Putamen (tissue), 1 donor: Measurements from ENCODE around the gene WDR7.
A peak's percentile ranks its signal among the peaks of the same experiment; 100 is the strongest.

ENCODE experiments used
- DNase-seq: peaks from one replicate; pipeline ENCODE4 v3.0.0-alpha.2; 2016; ENCODE audit warnings: low spot score

The WDR7 gene

GRCh38 chr18:56992777-56993176 is 341.6 kb downstream of the WDR7 start:
- DNase-seq = no peak

- DNase-seq = no peak
Measured at GRCh38 chr18:56995579-56996188, 344.5 kb downstream of the WDR7 start.

- DNase-seq = no peak
Measured at GRCh38 chr18:56997200-56997599, 346.0 kb downstream of the WDR7 start.

- DNase-seq = no peak
Measured at GRCh38 chr18:56999823-57000222, 348.7 kb downstream of the WDR7 start.

- DNase-seq = no peak
Measured at GRCh38 chr18:57002627-57003026, 351.5 kb downstream of the WDR7 start.

GRCh38 chr18:57003342-57003741 is 352.2 kb downstream of the WDR7 start:
- no peak for DNase-seq

- DNase-seq = peak; percentile 56
Measured at GRCh38 chr18:57004366-57005121, 353.4 kb downstream of the WDR7 start.

GRCh38 chr18:57008001-57008686 is 357.0 kb downstream of the WDR7 start:
- no peak for DNase-seq

GRCh38 chr18:57009844-57010243 is 358.7 kb downstream of the WDR7 start:
- no peak for DNase-seq

GRCh38 chr18:57014772-57015413 is 363.7 kb downstream of the WDR7 start:
- no peak for DNase-seq

- DNase-seq = peak; percentile 31
Measured at GRCh38 chr18:57015451-57015850, 364.3 kb downstream of the WDR7 start.

- no peak for DNase-seq
Measured at GRCh38 chr18:57018845-57019244, 367.7 kb downstream of the WDR7 start.

GRCh38 chr18:57022716-57023115 is 371.6 kb downstream of the WDR7 start:
- no peak for DNase-seq

- DNase-seq = no peak
Measured at GRCh38 chr18:57023275-57023882, 372.2 kb downstream of the WDR7 start.

GRCh38 chr18:57025540-57025939 is 374.4 kb downstream of the WDR7 start:
- peak; percentile 60 for DNase-seq

- DNase-seq = peak; percentile 83
Measured at GRCh38 chr18:57026316-57026715, 375.2 kb downstream of the WDR7 start.

- no peak for DNase-seq
Measured at GRCh38 chr18:57027190-57027708, 376.1 kb downstream of the WDR7 start.

GRCh38 chr18:57029761-57030160 is 378.6 kb downstream of the WDR7 start:
- DNase-seq = no peak

- DNase-seq = no peak
Measured at GRCh38 chr18:57030417-57030816, 379.3 kb downstream of the WDR7 start.

GRCh38 chr18:57035590-57035989 is 384.4 kb downstream of the WDR7 start:
- DNase-seq = no peak

GRCh38 chr18:57038395-57038794 is 387.2 kb downstream of the WDR7 start:
- DNase-seq = no peak

- DNase-seq = no peak
Measured at GRCh38 chr18:57040175-57040574, 389.0 kb downstream of the WDR7 start.
